HepG2 (cell line): Measurements from ENCODE around the gene CCDC106. TPM values are rescaled to one million over a fixed set of nuclear protein-coding genes. Genes with fewer than 3 reads are reported as not detected.

Experiments used
- ATF7 ChIP-seq, 2 experiments: fragments of 450-650 bp in 1 of 2; sonication (generic) in 1 of 2; formaldehyde crosslinking in 1 of 2; IDR thresholded peaks; 2 replicates each; pipeline versions ENCODE4 v1.4.0 to v1.6.1; 2016 to 2020; ENCODE audit warnings: antibody characterized with exemption in 1 of 2, mild to moderate bottlenecking in 1 of 2, missing genetic modification reagents in 1 of 2
- CREB3 ChIP-seq: sonication (generic); formaldehyde crosslinking; IDR thresholded peaks from 2 replicates; pipeline ENCODE4 v1.5.0; 2020; ENCODE audit warnings: missing genetic modification reagents
- HOMEZ ChIP-seq: IDR thresholded peaks from 2 replicates; pipeline ENCODE4 v1.6.1; 2016; ENCODE audit warnings: low read depth
- KDM3A ChIP-seq: IDR thresholded peaks from 2 replicates; pipeline ENCODE4 v1.6.1; 2018; ENCODE audit warnings: low read depth, missing compliant biosample characterization
- KDM5A ChIP-seq: fragments of 200-600 bp; sonication (generic); IDR thresholded peaks from 2 replicates; pipeline ENCODE4 v1.7.0; 2018; ENCODE audit warnings: antibody characterized with exemption, mild to moderate bottlenecking, low read length, borderline replicate concordance
- MYNN ChIP-seq: sonication (generic); formaldehyde crosslinking; IDR thresholded peaks from 2 replicates; pipeline ENCODE4 v1.4.0; 2020; ENCODE audit warnings: mild to moderate bottlenecking, low read depth, missing genetic modification reagents
- PRPF4 ChIP-seq: fragments of 200-400 bp; formaldehyde crosslinking; IDR thresholded peaks from 2 replicates; pipeline ENCODE4 v1.6.1; 2016; ENCODE audit warnings: low read length, low read depth; ENCODE audit not compliant: poor library complexity, severe bottlenecking
- RXRA ChIP-seq: sonication (generic); formaldehyde crosslinking; IDR thresholded peaks from 2 replicates; pipeline ENCODE4 v1.5.1; 2020; ENCODE audit warnings: missing genetic modification reagents
- SRSF9 ChIP-seq: fragments of 200-400 bp; formaldehyde crosslinking; IDR thresholded peaks from 2 replicates; pipeline ENCODE4 v1.6.1; 2018; ENCODE audit warnings: borderline replicate concordance, mild to moderate bottlenecking, low read depth, low read length; ENCODE audit not compliant: insufficient read depth, poor library complexity, severe bottlenecking
- TP53 ChIP-seq: sonication (generic); formaldehyde crosslinking; conservative IDR thresholded peaks from 2 replicates; pipeline ENCODE4 v1.4.0; 2020; ENCODE audit warnings: missing genetic modification reagents
- ZFP62 ChIP-seq: sonication (generic); formaldehyde crosslinking; IDR thresholded peaks from 2 replicates; pipeline ENCODE4 v1.4.0; 2020; ENCODE audit warnings: missing genetic modification reagents
- ZIK1 ChIP-seq: sonication (generic); formaldehyde crosslinking; IDR thresholded peaks from 2 replicates; pipeline ENCODE4 v1.5.0; 2020; ENCODE audit warnings: mild to moderate bottlenecking, low read depth, missing genetic modification reagents, borderline replicate concordance
- ZNF160 ChIP-seq: sonication (generic); formaldehyde crosslinking; IDR thresholded peaks from 2 replicates; pipeline ENCODE4 v1.8.0; 2022; ENCODE audit warnings: mild to moderate bottlenecking, inconsistent platforms, missing genetic modification reagents
- ZNF207 ChIP-seq: fragments of 450-650 bp; IDR thresholded peaks from 2 replicates; pipeline ENCODE4 v1.6.1; 2016; ENCODE audit warnings: antibody characterized with exemption, borderline replicate concordance
- ZNF256 ChIP-seq: sonication (generic); formaldehyde crosslinking; conservative IDR thresholded peaks from 2 replicates; pipeline ENCODE4 v1.4.0; 2020; ENCODE audit warnings: missing genetic modification reagents
- ZNF33B ChIP-seq: sonication (generic); formaldehyde crosslinking; IDR thresholded peaks from 2 replicates; pipeline ENCODE4 v1.5.1; 2020; ENCODE audit warnings: mild to moderate bottlenecking, missing genetic modification reagents
- ZNF431 ChIP-seq: sonication (generic); formaldehyde crosslinking; IDR thresholded peaks from 2 replicates; pipeline ENCODE4 v1.9.0; 2022; ENCODE audit warnings: missing genetic modification reagents, low read depth, mild to moderate bottlenecking, borderline replicate concordance
- ZNF569 ChIP-seq: sonication (generic); formaldehyde crosslinking; IDR thresholded peaks from 2 replicates; pipeline ENCODE4 v1.5.0; 2020; ENCODE audit warnings: mild to moderate bottlenecking, missing genetic modification reagents, moderate library complexity, borderline replicate concordance
- ZNF570 ChIP-seq: sonication (generic); formaldehyde crosslinking; IDR thresholded peaks from 2 replicates; pipeline ENCODE4 v1.4.0; 2020; ENCODE audit warnings: mild to moderate bottlenecking, missing genetic modification reagents, borderline replicate concordance
- ZNF616 ChIP-seq: sonication (generic); formaldehyde crosslinking; IDR thresholded peaks from 2 replicates; pipeline ENCODE4 v1.5.0; 2020; ENCODE audit warnings: low read depth, mild to moderate bottlenecking, missing genetic modification reagents
- ZNF644 ChIP-seq: IDR thresholded peaks from 2 replicates; pipeline ENCODE4 v1.6.1; 2016; ENCODE audit warnings: low read depth
- ZNF674 ChIP-seq: sonication (generic); formaldehyde crosslinking; IDR thresholded peaks from 2 replicates; pipeline ENCODE4 v1.5.0; 2020; ENCODE audit warnings: low read depth, mild to moderate bottlenecking, missing genetic modification reagents
- ZNF703 ChIP-seq: sonication (generic); formaldehyde crosslinking; IDR thresholded peaks from 2 replicates; pipeline ENCODE4 v1.5.1; 2020; ENCODE audit warnings: missing genetic modification reagents, mild to moderate bottlenecking, moderate library complexity, borderline replicate concordance
- ZNF720 ChIP-seq: sonication (generic); formaldehyde crosslinking; IDR thresholded peaks from 2 replicates; pipeline ENCODE4 v1.4.0; 2020; ENCODE audit warnings: missing genetic modification reagents
- polyA plus RNA-seq, 8 experiments: library from polyadenylated mRNA; depleted of rRNA in 3 of 8; stranded (reverse) in 7 of 8; unstranded in 1 of 8; fragments of >200 nt; fragmentation: Illumina TruSeq in 4 of 8; extraction: Trizol in 4 of 8; gene quantifications; 2 replicates each; pipeline versions ENCODE4 v1.2.1 to v1.2.3, GENCODE V29; 2011 to 2016; ENCODE audit warnings: low read depth in 4 of 8, missing spikeins in 1 of 8, mixed read lengths in 1 of 8; ENCODE audit not compliant: insufficient read depth in 1 of 8
- total RNA-seq, 5 experiments: library from RNA; depleted of rRNA; stranded (reverse); fragments of >200 nt; fragmentation: Illumina TruSeq; extraction: Trizol; gene quantifications; 2 replicates each; pipeline ENCODE4 v1.2.3, GENCODE V29; 2016; ENCODE audit warnings: low read depth in 1 of 5

Gene CCDC106
- total and polyA plus RNA-seq, 2 of the 13 experiments (the other 11 are each of a cell fraction or from before 2014, with no cell fraction given): 4.7 to 8.8 TPM

GRCh38 chr19:55598719-55599467 is 49.1 kb upstream of the CCDC106 start (continued):
- TF ChIP-seq ZNF703 (CRISPR knock-in tag): no peak
- no peak for TF ChIP-seq ZNF644
- TF ChIP-seq TP53 (CRISPR knock-in tag): no peak
- TF ChIP-seq ZNF674 (CRISPR knock-in tag): no peak
- TF ChIP-seq ZNF33B (CRISPR knock-in tag): no peak
- TF ChIP-seq MYNN (CRISPR knock-in tag): no peak
- no peak for TF ChIP-seq PRPF4
- TF ChIP-seq ZNF616 (CRISPR knock-in tag): no peak
- no peak for TF ChIP-seq ZNF570
- no peak for TF ChIP-seq ZNF256 (CRISPR knock-in tag)
- TF ChIP-seq ZIK1 (CRISPR knock-in tag): no peak
- no peak for TF ChIP-seq ZNF569
- no peak for TF ChIP-seq SRSF9
- TF ChIP-seq CREB3 (CRISPR knock-in tag): 0 out of 2 replicates have a peak, but pooled peaks have one; percentile 46
- TF ChIP-seq ZNF431 (CRISPR knock-in tag): no peak
- no peak for TF ChIP-seq ATF7 (IDR thresholded peaks at IDR 0.05)
- TF ChIP-seq ATF7 (CRISPR knock-in tag; IDR thresholded peaks at IDR 0.05): no peak
- TF ChIP-seq ZNF720 (CRISPR knock-in tag): no peak
- no peak for TF ChIP-seq ZNF207
- no peak for TF ChIP-seq HOMEZ (CRISPR knock-in tag)
- TF ChIP-seq KDM3A (CRISPR knock-in tag): 0 out of 2 replicates have a peak, but pooled peaks have one; percentile 32
- TF ChIP-seq KDM5A: peak; percentile 85; the same call in 1 of the 2 replicates
- TF ChIP-seq ZNF160 (CRISPR knock-in tag): peak; percentile 21; the same call in 1 of the 2 replicates
- peak; percentile 56; the same call in 1 of the 2 replicates for TF ChIP-seq RXRA (CRISPR knock-in tag)
- no peak for TF ChIP-seq ZFP62
